Keratinocyte (primary cell): ENCODE data around the gene DCP2.

Experiments used
- EZH2 ChIP-seq: IDR thresholded peaks from one replicate; pipeline ENCODE4 v1.6.1; 2012; ENCODE audit warnings: inconsistent platforms, mild to moderate bottlenecking, low read length, moderate library complexity
- TF ChIP-seq, protein P1 (sequence below), 3 experiments: IDR thresholded peaks in 1 of 3; conservative IDR thresholded peaks in 1 of 3; optimal IDR thresholded peaks in 1 of 3; 2 replicates in 2 of 3; 3 replicates in 1 of 3; pipeline versions ENCODE3 to v1.5.1; 2011; ENCODE audit warnings: low read length in 3 of 3, mild to moderate bottlenecking in 3 of 3, moderate library complexity in 2 of 3, control low read depth in 1 of 3, inconsistent platforms in 1 of 3; ENCODE audit not compliant: insufficient read depth in 2 of 3; ENCODE audit errors: extremely low read depth in 1 of 3

DNA sequence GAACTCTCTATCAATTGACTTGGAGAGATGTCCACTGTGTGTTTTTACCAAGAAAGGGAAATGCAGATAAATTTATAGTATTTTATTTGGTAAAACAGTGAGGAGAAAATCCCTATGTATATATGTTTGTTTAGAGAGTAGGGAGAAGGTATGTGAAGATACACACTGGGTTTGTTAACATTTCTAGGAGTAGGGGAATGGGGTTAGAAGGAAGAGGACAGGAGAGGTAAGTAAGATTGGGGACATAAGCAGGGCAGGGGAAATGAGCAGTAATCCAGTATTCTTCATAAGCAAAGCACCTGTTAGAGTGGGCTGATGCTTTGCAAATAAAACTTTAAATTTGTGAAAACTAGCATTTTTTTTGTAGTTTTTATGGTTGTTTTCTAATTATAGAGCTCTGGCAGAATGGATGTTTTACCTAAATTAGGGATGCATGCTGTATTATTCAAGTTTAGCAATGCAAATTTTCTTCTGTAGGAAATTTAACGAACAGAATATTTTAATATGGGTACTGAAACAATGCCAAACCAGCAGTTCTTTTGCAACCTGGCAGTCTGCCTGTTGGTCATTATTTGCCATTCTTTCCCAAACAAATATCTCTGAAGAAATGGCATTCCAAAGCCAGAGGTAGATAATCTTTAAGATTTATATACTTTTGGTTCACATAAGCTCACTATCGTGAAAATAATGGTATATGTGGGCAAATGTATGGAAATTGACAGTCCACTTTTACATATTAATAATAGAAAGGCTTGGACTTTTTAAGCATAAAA, 19.4 kb upstream of the DCP2 start:
- TF ChIP-seq, protein P1, sequence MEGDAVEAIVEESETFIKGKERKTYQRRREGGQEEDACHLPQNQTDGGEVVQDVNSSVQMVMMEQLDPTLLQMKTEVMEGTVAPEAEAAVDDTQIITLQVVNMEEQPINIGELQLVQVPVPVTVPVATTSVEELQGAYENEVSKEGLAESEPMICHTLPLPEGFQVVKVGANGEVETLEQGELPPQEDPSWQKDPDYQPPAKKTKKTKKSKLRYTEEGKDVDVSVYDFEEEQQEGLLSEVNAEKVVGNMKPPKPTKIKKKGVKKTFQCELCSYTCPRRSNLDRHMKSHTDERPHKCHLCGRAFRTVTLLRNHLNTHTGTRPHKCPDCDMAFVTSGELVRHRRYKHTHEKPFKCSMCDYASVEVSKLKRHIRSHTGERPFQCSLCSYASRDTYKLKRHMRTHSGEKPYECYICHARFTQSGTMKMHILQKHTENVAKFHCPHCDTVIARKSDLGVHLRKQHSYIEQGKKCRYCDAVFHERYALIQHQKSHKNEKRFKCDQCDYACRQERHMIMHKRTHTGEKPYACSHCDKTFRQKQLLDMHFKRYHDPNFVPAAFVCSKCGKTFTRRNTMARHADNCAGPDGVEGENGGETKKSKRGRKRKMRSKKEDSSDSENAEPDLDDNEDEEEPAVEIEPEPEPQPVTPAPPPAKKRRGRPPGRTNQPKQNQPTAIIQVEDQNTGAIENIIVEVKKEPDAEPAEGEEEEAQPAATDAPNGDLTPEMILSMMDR (optimal IDR thresholded peaks at IDR 0.05 in 1 of 3, IDR thresholded peaks at IDR 0.05 in 1 of 3, conservative IDR thresholded peaks at IDR 0.05 in 1 of 3; ENCODE audit: extremely low read depth in 1 of 3, insufficient read depth in 2 of 3, low read length in 3 of 3) = no peak
- no peak for TF ChIP-seq EZH2
